ENCODE measurements around the gene VSTM2L.

- no peak for TF ChIP-seq CTCF (IDR thresholded peaks at IDR 0.05)
- no peak for TF ChIP-seq POLR2A (IDR thresholded peaks at IDR 0.05)
Observed at GRCh38 chr20:37990571-37991151, 87.7 kb downstream of the VSTM2L start.

Measured in testis (tissue), 2 donors.